Measurements from ENCODE around the gene WDR64.

GRCh38 chr1:241838897-241839296 is 186.8 kb downstream of the WDR64 start:
- TF ChIP-seq CTCF (IDR thresholded peaks at IDR 0.05; ENCODE audit: low read depth, low read length, missing input control): no peak
- no peak for TF ChIP-seq MAX (IDR thresholded peaks at IDR 0.05)

Measured in liver (tissue), 2 donors.